Stimulated activated naive CD8-positive, alpha-beta T cell treated with anti-CD3 and anti-CD28 coated beads, Interleukin-15, Interleukin-2, amounts not matched to agents 100 U/mL and 50 U/mL, for 24 hours (primary cell): ENCODE measurements around the gene KRTAP12-4.
"Not testable (repeated sequence)": the region's sequence is repeated elsewhere in the genome, so short reads cannot be mapped to it uniquely, and the experiment has no call there.

Experiments
- ATAC-seq: fragments of 150-1000 bp; cut with Tn5 transposase; one replicate; pipeline ENCODE4 v1.10.0; 2021
- DNase-seq: peaks from one replicate; pipeline ENCODE4 v3.0.0; 2021

Gene KRTAP12-4

GRCh38 chr21:44653656-44654575, 543 bp downstream of the KRTAP12-4 start:
- ATAC-seq (no peak), DNase-seq (peak; percentile 16)

- no peak for ATAC-seq
- DNase-seq = no peak
Measured at GRCh38 chr21:44653123-44653522, 1.3 kb downstream of the KRTAP12-4 start.

GRCh38 chr21:44650973-44651675, 3.3 kb downstream of the KRTAP12-4 start:
- no peak for ATAC-seq
- no peak for DNase-seq

GRCh38 chr21:44650265-44650972, 4.0 kb downstream of the KRTAP12-4 start:
- ATAC-seq (no peak), DNase-seq (no peak)

GRCh38 chr21:44649521-44650100, 4.8 kb downstream of the KRTAP12-4 start:
- no peak for ATAC-seq
- DNase-seq = no peak

- ATAC-seq = no peak
- no peak for DNase-seq
Measured at GRCh38 chr21:44648557-44649311, 5.7 kb downstream of the KRTAP12-4 start.

- no peak for ATAC-seq
- no peak for DNase-seq
Measured at GRCh38 chr21:44647222-44647552, 7.3 kb downstream of the KRTAP12-4 start.

GRCh38 chr21:44646366-44647221, 7.9 kb downstream of the KRTAP12-4 start, which contains the start of gene KRTAP10-11:
TSS of gene KRTAP10-11 (plus strand) at chr21:44646414. CDS start at chr21:44646459, 45 bp downstream.
- DNase-seq, ATAC-seq: not testable (repeated sequence)

GRCh38 chr21:44644878-44645277, 9.6 kb downstream of the KRTAP12-4 start:
- ATAC-seq = no peak
- DNase-seq = no peak

GRCh38 chr21:44643741-44644310, 10.6 kb downstream of the KRTAP12-4 start:
- ATAC-seq = no peak
- DNase-seq = no peak

GRCh38 chr21:44640761-44641160, 13.7 kb downstream of the KRTAP12-4 start:
- ATAC-seq (no peak), DNase-seq (no peak)

GRCh38 chr21:44639331-44639655, 15.2 kb downstream of the KRTAP12-4 start:
- no peak for ATAC-seq

GRCh38 chr21:44638506-44639330, 15.7 kb downstream of the KRTAP12-4 start:
- DNase-seq, ATAC-seq: not testable (repeated sequence)

More at GRCh38 chr21:44639331-44639655, 15.2 kb downstream of the KRTAP12-4 start:
- no peak for DNase-seq

GRCh38 chr21:44637851-44638348, 16.6 kb downstream of the KRTAP12-4 start:
- not testable (repeated sequence) for DNase-seq

GRCh38 chr21:44637018-44637850, 17.2 kb downstream of the KRTAP12-4 start, which contains the start of gene KRTAP10-10:
TSS of gene KRTAP10-10 (plus strand) at chr21:44637356. CDS start at chr21:44637418, 62 bp downstream.
- no peak for ATAC-seq
- no peak for DNase-seq

More at GRCh38 chr21:44637851-44638348, 16.6 kb downstream of the KRTAP12-4 start:
- ATAC-seq = not testable (repeated sequence)

GRCh38 chr21:44636209-44637017, 18.0 kb downstream of the KRTAP12-4 start:
- no peak for DNase-seq
- ATAC-seq = no peak

GRCh38 chr21:44632067-44632466, 22.4 kb downstream of the KRTAP12-4 start:
- DNase-seq (no peak), ATAC-seq (no peak)
